NCI-H2171 treated with DMSO at 0.1 percent for 48 hours (cell line): ENCODE results near the gene GAS7.
"Not testable (repeated sequence)": the region's sequence is repeated elsewhere in the genome, so short reads cannot be mapped to it uniquely, and the experiment has no call there.

Experiments used
- DNase-seq: peaks from one replicate; lab custom pipeline; 2025; lab: John Stamatoyannopoulos, UW

The GAS7 gene

DNA sequence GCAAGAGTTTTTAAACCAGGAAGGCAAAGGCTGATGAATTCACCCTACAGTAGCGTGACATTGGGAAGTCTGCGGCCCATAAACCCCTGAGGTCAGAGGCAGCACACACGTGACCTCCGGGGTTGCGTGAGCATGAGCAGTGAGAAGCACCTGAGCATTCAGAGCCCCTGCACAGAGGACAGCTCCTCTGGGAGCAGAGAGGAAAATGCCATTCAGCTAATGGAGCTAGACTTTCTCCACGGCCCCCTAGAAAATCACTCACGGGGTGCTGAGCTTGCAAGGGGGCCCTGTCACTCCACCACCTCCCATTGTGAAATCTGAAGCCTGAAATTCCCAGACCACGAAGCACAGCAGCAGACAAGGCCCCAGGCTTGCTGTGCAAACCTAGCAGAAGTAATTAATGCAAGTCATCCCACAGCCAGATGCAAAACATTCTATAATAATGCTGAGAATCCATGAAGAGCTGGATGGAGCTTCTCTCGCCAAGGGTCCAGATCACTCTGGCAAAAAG lies 178.4 kb downstream of the GAS7 start:
- no peak for DNase-seq

DNA sequence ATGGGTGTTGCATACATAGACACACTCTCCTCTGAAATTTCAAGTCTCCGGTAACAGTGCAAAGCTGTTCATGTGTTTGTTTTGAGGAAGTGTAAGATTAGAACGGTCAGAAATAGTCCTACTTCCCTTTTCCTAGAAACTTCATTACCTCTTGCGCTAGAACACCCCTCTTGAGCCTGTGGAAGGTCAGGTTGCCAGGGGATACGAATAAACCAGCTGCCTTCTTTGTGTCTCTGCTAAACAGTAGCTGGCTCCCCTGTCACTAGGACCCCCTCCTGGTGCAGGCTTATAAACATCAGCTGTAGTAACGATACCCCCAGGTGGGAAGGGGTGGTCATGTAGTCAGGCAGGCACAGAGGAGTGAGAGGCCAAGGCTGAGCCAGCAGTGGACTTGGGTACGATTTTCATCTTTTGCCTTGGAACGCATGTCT lies 179.9 kb downstream of the GAS7 start:
- no peak for DNase-seq

- DNase-seq = not testable (repeated sequence)
Measured at GRCh38 chr17:10016958-10017570, 181.3 kb downstream of the GAS7 start.

DNA sequence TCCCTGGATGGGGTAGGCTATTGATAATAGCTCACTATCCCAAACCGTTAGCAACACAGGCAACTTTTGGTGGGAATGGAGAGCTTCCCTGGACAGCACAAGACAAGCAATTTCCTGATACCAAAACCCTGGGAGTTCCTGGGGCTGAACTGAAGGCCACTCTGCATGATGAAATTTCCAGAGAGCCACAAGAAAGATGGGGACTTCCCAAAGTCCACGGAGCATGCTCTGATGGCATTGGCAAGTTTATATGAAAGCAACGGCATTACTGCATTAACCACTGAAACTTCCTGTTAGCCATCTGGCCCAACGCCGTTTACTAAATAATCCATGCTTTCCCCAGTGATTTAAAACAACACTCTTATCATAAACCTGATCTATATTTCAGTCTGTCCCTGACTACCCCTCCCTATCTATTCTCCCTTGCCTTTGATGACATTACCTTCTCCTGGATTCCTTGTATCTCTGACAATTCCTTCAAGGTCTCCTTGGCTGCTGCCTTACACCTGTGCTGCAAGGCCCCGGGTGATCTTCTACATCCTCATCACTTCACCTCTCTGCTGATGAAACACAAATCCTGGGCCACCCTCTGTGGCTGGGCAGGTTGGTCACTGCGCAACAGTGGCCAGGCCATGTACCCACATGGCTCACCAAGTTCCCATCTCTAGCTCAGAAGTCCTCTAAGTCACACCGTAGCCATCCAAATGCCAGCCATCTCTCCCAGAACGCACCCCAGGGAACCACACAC lies 184.9 kb downstream of the GAS7 start:
- DNase-seq = no peak

- DNase-seq = no peak
Measured at GRCh38 chr17:10010752-10011151, 187.7 kb downstream of the GAS7 start.

DNA sequence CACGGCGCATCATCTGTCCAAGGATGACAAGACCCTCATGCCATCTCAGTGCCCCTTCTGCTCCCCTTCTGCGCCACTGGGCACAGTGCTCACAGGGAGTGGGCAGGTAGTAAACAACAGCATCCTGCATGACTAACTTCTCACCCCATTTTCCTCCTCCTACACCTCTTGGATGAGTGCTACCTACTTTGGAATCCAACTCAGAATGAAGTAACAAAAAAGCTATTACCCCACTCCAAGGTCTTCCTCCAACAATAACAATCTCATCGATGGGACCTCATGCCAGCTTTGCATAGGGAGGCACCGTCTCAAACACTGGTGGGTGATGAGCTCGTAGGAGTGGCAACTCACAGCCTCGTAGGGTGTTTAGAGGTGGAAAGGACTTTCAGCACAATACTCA lies 194.7 kb downstream of the GAS7 start:
- no peak for DNase-seq

GRCh38 chr17:10002567-10003360 lies 195.6 kb downstream of the GAS7 start:
- not testable (repeated sequence) for DNase-seq

GRCh38 chr17:10001306-10001873 lies 197.0 kb downstream of the GAS7 start:
- no peak for DNase-seq

GRCh38 chr17:9999919-10000695 lies 198.3 kb downstream of the GAS7 start:
- no peak for DNase-seq

- no peak for DNase-seq
Measured at GRCh38 chr17:9998060-9998459, 200.3 kb downstream of the GAS7 start.

DNA sequence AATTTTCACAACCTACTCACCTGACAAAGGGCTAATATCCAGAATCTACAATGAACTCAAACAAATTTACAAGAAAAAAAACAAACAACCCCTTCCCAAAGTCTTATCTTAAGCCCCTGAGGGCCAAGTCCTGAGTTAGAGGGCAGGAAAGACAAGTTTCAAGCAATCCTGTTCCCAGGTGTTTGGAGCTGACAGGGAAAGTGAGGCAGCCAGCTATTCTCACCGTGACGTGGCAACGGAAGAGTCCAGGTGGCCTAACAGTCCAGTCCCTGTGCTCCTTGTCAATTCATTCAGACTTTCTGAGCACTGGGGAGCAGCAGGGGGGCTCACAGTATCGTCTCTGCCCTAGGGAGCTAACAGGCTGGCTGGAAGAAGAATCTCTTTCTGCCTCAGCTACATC lies 203.6 kb downstream of the GAS7 start:
- no peak for DNase-seq

GRCh38 chr17:9991796-9992195 lies 206.6 kb downstream of the GAS7 start:
- no peak for DNase-seq

- no peak for DNase-seq
Measured at GRCh38 chr17:9991351-9991750, 207.1 kb downstream of the GAS7 start.

DNA sequence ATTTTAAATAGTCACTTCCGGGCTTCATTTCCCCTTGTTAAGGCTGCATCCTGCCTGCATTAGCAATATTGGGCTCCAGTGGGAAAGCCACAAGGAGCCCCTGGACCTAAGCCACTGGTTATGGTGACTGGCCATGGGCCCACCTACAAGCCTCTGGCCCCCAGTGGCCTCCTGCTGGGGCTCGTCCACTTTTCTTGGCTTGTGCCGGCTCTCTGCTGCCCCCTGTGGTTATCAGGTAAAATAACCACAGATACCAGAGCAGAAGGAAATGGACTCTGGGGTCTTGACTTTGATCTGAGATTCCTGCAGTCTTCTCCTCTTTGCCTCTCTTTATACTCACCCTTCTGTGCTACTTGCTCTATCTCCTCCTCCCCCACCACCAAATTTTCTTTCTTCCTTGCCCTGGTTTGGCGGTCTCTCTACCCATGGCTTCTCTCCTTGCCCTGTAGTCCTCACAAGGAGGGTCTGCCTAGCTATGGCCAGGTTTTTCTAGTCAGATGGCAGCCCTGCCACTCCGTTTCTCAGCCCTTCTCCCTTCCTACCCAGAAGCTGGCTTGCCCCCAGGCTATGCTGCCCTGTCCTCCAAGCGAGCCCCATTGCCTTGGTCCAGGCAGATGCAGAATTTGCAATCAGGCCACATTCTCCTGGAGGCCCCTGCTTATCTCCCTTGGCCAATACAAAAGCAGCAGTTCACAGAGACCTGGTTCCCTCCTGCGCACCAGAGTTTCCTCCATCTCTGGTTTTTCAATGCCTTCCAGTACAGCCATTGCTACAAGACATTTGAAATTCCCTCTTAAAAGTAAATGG lies 210.4 kb downstream of the GAS7 start:
- peak; percentile 4 for DNase-seq

GRCh38 chr17:9986754-9987382 lies 211.5 kb downstream of the GAS7 start:
- DNase-seq = no peak

GRCh38 chr17:9985646-9986045 lies 212.8 kb downstream of the GAS7 start:
- no peak for DNase-seq

- DNase-seq = no peak
Measured at GRCh38 chr17:9984768-9985167, 213.6 kb downstream of the GAS7 start.

GRCh38 chr17:9982159-9982558 lies 216.2 kb downstream of the GAS7 start:
- no peak for DNase-seq

- DNase-seq = no peak
Measured at GRCh38 chr17:9981344-9981915, 217.0 kb downstream of the GAS7 start.

- DNase-seq = no peak
Measured at GRCh38 chr17:9979463-9979995, 218.9 kb downstream of the GAS7 start.
